Kidney epithelial cell (primary cell): ENCODE measurements around the gene TMEM98. TPM values are rescaled to one million over a fixed set of nuclear protein-coding genes. Genes with fewer than 3 reads are reported as not detected.

ENCODE experiments used
- DNase-seq: peaks from one replicate; pipeline ENCODE4 v3.0.0-alpha.2; 2010; ENCODE audit warnings: low read depth
- H3K27me3 ChIP-seq: 2 replicates; pipeline ENCODE4 v1.6.0; 2011; ENCODE audit warnings: low read length; ENCODE audit not compliant: control insufficient read depth, insufficient read depth
- H3K36me3 ChIP-seq: 2 replicates; pipeline ENCODE4 v1.5.1; 2011; ENCODE audit warnings: low read length; ENCODE audit not compliant: control insufficient read depth, insufficient read depth
- H3K4me3 ChIP-seq: 2 replicates; pipeline ENCODE4 v1.5.1; 2011; ENCODE audit warnings: low read depth, mild to moderate bottlenecking, control low read depth, low read length
- total RNA-seq: library from RNA; depleted of rRNA; stranded (reverse); fragments of >200 nt; gene quantifications from 2 replicates; pipeline ENCODE4 v1.2.3, GENCODE V29; 2015
- TF ChIP-seq, protein P1 (sequence below): IDR thresholded peaks from 2 replicates; pipeline ENCODE4 v1.5.1; 2011; ENCODE audit warnings: mild to moderate bottlenecking, moderate library complexity, low read length, control low read depth, inconsistent platforms; ENCODE audit not compliant: insufficient read depth, poor library complexity, severe bottlenecking

TMEM98 gene, protein sequence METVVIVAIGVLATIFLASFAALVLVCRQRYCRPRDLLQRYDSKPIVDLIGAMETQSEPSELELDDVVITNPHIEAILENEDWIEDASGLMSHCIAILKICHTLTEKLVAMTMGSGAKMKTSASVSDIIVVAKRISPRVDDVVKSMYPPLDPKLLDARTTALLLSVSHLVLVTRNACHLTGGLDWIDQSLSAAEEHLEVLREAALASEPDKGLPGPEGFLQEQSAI
- total RNA-seq: 81.1 and 109 TPM in 2 replicates

DNA sequence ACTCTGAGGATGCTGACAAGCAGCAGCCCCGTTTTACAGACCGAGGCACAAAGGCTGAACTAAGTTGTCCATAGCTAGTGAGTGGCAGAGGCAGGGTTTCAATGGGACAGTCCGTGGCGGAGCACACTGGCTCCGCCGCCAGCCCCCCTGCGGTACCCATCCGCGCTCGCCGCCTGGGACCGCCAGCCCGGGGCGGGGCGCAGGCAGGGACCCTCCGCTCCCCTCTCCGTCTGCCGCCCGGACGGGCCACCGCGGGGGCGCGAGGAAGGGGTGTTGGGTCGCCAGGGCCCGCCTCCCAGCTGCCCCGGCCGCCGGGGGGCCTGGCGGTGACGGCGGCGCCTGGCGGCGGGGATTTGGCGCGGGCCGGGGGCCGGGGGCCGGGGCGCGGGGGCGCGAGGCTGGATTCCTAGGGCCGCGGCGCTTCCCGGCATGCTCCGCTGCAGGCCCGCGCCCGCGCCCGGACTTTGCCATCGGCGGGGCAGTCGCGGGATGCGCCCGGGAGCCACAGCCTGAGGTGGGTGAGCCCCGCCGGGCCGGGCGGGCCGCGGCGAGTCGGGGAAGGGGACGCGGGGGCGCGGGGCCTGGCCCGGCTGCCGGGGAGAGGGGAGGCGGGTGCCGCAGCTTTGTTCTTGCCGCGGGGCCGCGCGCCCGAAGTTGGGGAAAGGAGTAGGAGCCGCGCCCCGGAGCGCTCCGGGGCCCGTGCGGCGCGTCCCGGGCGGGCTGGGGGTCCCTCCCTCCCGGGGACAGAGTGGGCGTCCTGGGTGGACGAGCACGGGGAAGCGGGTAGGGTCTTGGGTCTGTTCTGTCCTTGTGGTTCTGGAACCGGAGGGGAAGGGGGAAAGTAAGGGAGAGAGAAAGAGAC, at the start of gene TMEM98:
TSS of gene TMEM98 (plus strand) at position 430 of the 862 bp plus-strand sequence. CDS start 3,376 bp downstream, outside the sequence.
- no peaks in the 10 kb centered on the region for H3K27me3 ChIP-seq
- no peak for DNase-seq
- no peaks in the 10 kb centered on the region for H3K36me3 ChIP-seq
- H3K4me3 ChIP-seq: peak within 1 kb of the TSS; percentile 69
- TF ChIP-seq, protein P1, sequence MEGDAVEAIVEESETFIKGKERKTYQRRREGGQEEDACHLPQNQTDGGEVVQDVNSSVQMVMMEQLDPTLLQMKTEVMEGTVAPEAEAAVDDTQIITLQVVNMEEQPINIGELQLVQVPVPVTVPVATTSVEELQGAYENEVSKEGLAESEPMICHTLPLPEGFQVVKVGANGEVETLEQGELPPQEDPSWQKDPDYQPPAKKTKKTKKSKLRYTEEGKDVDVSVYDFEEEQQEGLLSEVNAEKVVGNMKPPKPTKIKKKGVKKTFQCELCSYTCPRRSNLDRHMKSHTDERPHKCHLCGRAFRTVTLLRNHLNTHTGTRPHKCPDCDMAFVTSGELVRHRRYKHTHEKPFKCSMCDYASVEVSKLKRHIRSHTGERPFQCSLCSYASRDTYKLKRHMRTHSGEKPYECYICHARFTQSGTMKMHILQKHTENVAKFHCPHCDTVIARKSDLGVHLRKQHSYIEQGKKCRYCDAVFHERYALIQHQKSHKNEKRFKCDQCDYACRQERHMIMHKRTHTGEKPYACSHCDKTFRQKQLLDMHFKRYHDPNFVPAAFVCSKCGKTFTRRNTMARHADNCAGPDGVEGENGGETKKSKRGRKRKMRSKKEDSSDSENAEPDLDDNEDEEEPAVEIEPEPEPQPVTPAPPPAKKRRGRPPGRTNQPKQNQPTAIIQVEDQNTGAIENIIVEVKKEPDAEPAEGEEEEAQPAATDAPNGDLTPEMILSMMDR: no peak

DNA sequence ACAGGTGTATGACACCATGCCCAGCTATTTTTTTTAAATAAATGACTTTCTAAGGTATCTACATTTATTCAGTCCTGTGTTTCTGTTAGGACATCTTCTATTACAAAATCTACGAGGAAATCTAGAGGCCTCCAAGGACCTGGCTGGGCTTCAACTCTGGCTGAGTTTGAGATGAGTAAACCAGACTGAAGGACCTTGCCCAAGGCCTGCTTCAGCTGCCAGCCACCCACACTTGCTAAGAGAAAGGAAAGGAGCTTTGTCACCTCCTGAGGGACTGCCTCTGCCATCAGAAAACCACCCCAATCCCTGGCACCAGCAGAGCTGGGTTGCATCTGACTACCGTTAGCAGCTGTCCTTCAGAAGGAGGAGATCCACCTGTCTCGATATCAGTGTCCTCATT, 49.7 kb upstream of the TMEM98 start:
- no peak overlapping the region for H3K4me3 ChIP-seq
- H3K27me3 ChIP-seq: no peaks in the 10 kb centered on the region
- no peak for DNase-seq
- no peaks in the 10 kb centered on the region for H3K36me3 ChIP-seq
- TF ChIP-seq, protein P1: no peak

DNA sequence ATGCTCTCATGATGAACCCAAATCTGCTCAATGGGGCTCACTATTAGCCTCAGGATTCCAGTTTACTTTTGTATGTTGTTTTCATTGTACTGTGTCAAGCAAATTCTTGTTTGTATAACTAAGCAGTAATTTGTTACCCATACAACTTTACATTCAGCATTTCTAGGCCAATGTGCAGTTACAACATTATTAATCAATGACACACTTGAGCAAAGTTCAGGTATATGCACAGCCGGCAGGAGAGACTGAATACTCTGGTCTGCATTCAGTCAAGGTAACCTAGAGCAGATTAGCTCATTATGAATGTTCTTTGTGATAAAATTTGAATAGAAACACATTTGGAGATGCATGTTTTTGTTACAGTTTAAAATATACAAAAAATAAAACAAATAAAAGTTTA, 48.8 kb upstream of the TMEM98 start:
- no peak for DNase-seq
- TF ChIP-seq, protein P1: no peak

DNA sequence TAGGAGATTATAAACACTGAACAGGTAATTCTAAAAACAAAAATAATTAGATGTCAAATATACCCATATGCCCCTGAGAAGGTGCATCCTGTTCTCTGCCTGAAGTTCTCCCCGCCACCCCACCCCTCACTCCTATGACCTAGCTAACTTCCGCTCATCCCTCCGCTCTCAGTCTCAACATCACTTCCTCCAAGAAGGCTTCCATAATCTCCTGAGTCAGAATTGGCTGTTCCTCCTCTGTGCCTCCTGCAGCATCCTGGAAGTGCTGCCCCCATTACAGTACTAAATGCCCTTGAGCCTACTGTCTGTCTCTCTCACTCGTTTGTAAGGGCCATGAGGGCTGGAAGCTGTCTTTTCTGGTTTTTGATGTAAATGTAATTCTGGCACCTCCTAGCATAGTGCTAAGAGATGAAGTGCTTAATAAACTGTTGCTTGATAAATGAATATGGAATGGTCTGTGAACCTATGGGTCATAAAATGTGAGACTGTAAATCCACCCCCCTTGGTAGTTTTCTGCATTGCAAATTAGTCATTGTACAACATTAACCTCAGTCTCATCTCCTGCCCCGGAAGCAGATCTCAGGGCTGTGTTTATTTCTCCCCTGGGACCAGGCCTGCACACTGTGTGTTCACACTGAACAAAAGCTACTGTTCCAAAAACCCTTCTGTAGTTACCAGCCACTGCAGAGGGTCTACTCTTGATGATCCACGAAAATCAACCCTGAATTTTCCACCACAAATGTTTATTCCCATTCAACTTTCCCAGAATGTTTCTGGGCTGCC, 47.1 kb upstream of the TMEM98 start:
- no peaks in the 10 kb centered on the region for H3K36me3 ChIP-seq
- TF ChIP-seq, protein P1: no peak
- no peak overlapping the region for H3K4me3 ChIP-seq
- H3K27me3 ChIP-seq: no peaks in the 10 kb centered on the region
- no peak for DNase-seq

More for the DNA sequence above, 48.8 kb upstream of the TMEM98 start:
- Histone ChIP-seq H3K27me3 (no peaks in the 10 kb centered on the region), H3K36me3 (no peaks in the 10 kb centered on the region), H3K4me3 (no peak overlapping the region)

DNA sequence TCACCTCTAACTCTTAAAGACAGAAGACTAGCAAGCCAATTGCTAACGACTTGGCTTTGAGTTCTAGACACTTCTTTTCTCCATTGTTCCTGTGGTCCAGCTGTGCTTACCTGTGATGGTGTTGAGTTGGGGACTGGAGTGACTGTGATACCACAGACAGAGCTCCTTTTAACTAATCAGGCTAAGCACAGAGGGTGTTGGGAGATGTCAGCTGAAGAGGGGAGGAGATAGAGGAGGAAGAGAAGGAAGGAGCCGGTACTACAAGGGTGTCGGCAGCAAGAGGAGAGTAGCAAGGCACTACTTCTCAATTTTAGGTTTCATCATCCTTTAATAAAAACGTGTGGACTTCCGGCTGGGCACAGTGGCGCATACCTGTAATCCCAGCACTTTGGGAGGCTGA, 45.9 kb upstream of the TMEM98 start:
- TF ChIP-seq, protein P1: no peak
- H3K27me3 ChIP-seq: no peaks in the 10 kb centered on the region
- H3K4me3 ChIP-seq: no peak overlapping the region
- no peak for DNase-seq
- H3K36me3 ChIP-seq: no peaks in the 10 kb centered on the region
